K562 (cell line): ENCODE measurements around the gene HOXA10. TPM values are rescaled to one million over a fixed set of nuclear protein-coding genes. Genes with fewer than 3 reads are reported as not detected.

Experiments
- ATAC-seq: fragments of 200-7000 bp; cut with Tn5 transposase; 3 replicates; pipeline ENCODE4 v1.9.1; 2020; ENCODE audit warnings: moderate library complexity
- BruUV-seq: library from RNA; stranded (reverse); fragments of 400-500 nt; replicated peaks from 2 replicates; lab custom pipeline; 2021; lab: Mats Ljungman, UMichigan
- CTCF ChIA-PET: fragments of 300-600 bp; formaldehyde crosslinking; extraction: SDS; loops from one replicate; lab custom pipeline; 2021; ENCODE audit warnings: low intra/inter-chr PET ratio; lab: Yijun Ruan, JAX
- POLR2A ChIA-PET: fragments of 300-600, 350-650 bp; sonication (Branson Sonifier 250); formaldehyde crosslinking; extraction: SDS; loops from one replicate; lab custom pipeline; 2021; ENCODE audit warnings: antibody characterized with exemption, inconsistent platforms; lab: Yijun Ruan, JAX
- DNase-seq, 4 experiments: peaks; one replicate each; pipeline versions ENCODE4 v3.0.0 to v3.0.0-alpha.2; 2011 to 2018; ENCODE audit warnings: low spot score in 3 of 4, mixed read lengths in 3 of 4; ENCODE audit errors: extremely low read depth in 1 of 4
- FAIRE-seq: peaks from 2 replicates; lab custom pipeline; 2011; peaks lifted over from hg19 to GRCh38; lab: Jason Lieb, UNC
- H2AFZ ChIP-seq: 2 replicates; pipeline ENCODE4 v1.6.0; 2011; ENCODE audit warnings: low read depth, low read length, control low read depth, inconsistent platforms
- H3K27ac ChIP-seq: fragments of 200-600 bp; 3 replicates; pipeline ENCODE4 v1.8.0; 2011; ENCODE audit warnings: low read depth, mild to moderate bottlenecking, control low read depth, inconsistent platforms, low read length, moderate library complexity, mixed read lengths; ENCODE audit errors: extremely low read depth
- H3K27me3 ChIP-seq, 2 experiments: fragments of 300-600 bp in 1 of 2; 2 replicates in 1 of 2; 3 replicates in 1 of 2; pipeline versions ENCODE4 v1.6.0 to v1.8.0; 2011; ENCODE audit warnings: inconsistent platforms in 2 of 2, low read length in 2 of 2, mild to moderate bottlenecking in 1 of 2, mixed read lengths in 1 of 2, moderate library complexity in 1 of 2; ENCODE audit not compliant: control insufficient read depth in 2 of 2, insufficient read depth in 2 of 2
- H3K36me3 ChIP-seq: fragments of 300-600 bp; 3 replicates; pipeline ENCODE4 v1.8.0; 2011; ENCODE audit warnings: mild to moderate bottlenecking, low read length, inconsistent platforms; ENCODE audit not compliant: control insufficient read depth, insufficient read depth
- H3K4me1 ChIP-seq, 2 experiments: fragments of 200-600 bp in 1 of 2; replicated peaks in 1 of 2; 2 replicates in 1 of 2; 3 replicates in 1 of 2; pipeline versions ENCODE4 v1.5.1 to v1.8.0; 2011; ENCODE audit warnings: inconsistent platforms in 2 of 2, low read length in 2 of 2, mild to moderate bottlenecking in 1 of 2, mixed read lengths in 1 of 2, moderate library complexity in 1 of 2; ENCODE audit not compliant: control insufficient read depth in 2 of 2, insufficient read depth in 2 of 2
- H3K4me2 ChIP-seq: 2 replicates; pipeline ENCODE4 v1.6.1; 2011; ENCODE audit warnings: low read length, control low read depth, inconsistent platforms, mixed read lengths; ENCODE audit not compliant: insufficient read depth
- H3K4me3 ChIP-seq: fragments of 200-600 bp; sonication (generic), shearing (Covaris generic); 2 replicates; pipeline ENCODE4 v1.5.1; 2016; ENCODE audit warnings: control low read depth, inconsistent platforms
- H3K79me2 ChIP-seq: fragments of 200-600 bp; 3 replicates; pipeline ENCODE4 v1.8.0; 2011; ENCODE audit warnings: low read length, inconsistent platforms; ENCODE audit not compliant: control insufficient read depth, insufficient read depth
- H3K9ac ChIP-seq, 2 experiments: 2 replicates each; pipeline versions ENCODE4 v1.6.0 to v1.6.1; 2011; ENCODE audit warnings: low read depth in 2 of 2, low read length in 2 of 2, control low read depth in 1 of 2, inconsistent platforms in 1 of 2, mild to moderate bottlenecking in 1 of 2, mixed read lengths in 1 of 2; ENCODE audit not compliant: insufficient read depth in 1 of 2
- H3K9me1 ChIP-seq: one replicate; pipeline ENCODE4 v1.6.0; 2011; ENCODE audit warnings: inconsistent platforms, mild to moderate bottlenecking, low read length, moderate library complexity; ENCODE audit not compliant: control insufficient read depth, insufficient read depth
- H3K9me3 ChIP-seq: replicated peaks from 2 replicates; pipeline ENCODE4 v1.5.1; 2011; ENCODE audit warnings: low read depth, low read length, inconsistent platforms; ENCODE audit not compliant: control insufficient read depth, insufficient read depth
- H4K20me1 ChIP-seq: replicated peaks from 2 replicates; pipeline ENCODE4 v1.6.1; 2011; ENCODE audit warnings: low read length, inconsistent platforms, mixed read lengths; ENCODE audit not compliant: control insufficient read depth, insufficient read depth
- GATAD2A ChIP-seq: fragments of 450-650 bp; IDR thresholded peaks from 2 replicates; pipeline ENCODE4 v1.6.1; 2017
- MEF2D ChIP-seq: conservative IDR thresholded peaks from 2 replicates; pipeline ENCODE4 v1.6.1; 2016; ENCODE audit warnings: low read depth, missing genetic modification characterization, missing compliant biosample characterization
- MXI1 ChIP-seq: IDR thresholded peaks from 2 replicates; pipeline ENCODE4 v1.6.1; 2011; ENCODE audit warnings: low read depth, mild to moderate bottlenecking, improper control_type of control experiment, low read length
- NFATC3 ChIP-seq: fragments of 450-650 bp; IDR thresholded peaks from 2 replicates; pipeline ENCODE4 v1.6.1; 2017; ENCODE audit warnings: mild to moderate bottlenecking
- RBFOX2 ChIP-seq: fragments of 200-400 bp; formaldehyde crosslinking; IDR thresholded peaks from 2 replicates; pipeline ENCODE4 v1.6.1; 2017; ENCODE audit warnings: low read depth, mild to moderate bottlenecking, low read length, moderate library complexity
- THRAP3 ChIP-seq: fragments of 450-650 bp; IDR thresholded peaks from 2 replicates; pipeline ENCODE4 v1.6.1; 2016; ENCODE audit warnings: mild to moderate bottlenecking, inconsistent platforms, borderline replicate concordance
- U2AF2 ChIP-seq: fragments of 200-400 bp; formaldehyde crosslinking; optimal IDR thresholded peaks from 2 replicates; pipeline ENCODE3; 2017; ENCODE audit warnings: low read depth, mild to moderate bottlenecking, low read length
- WGBS: fragments of 100-300 bp; shearing (Covaris generic); methylation state at CpG from one replicate; pipeline ENCODE4 v1.1.6; 2016; ENCODE audit warnings: low coverage, mixed read lengths; ENCODE audit not compliant: insufficient coverage; ENCODE audit errors: missing lambda C conversion rate; 5-methylcytosine and 5-hydroxymethylcytosine counted together
- in situ Hi-C: fragments of 300-500 bp; cut with MboI; formaldehyde crosslinking; loops from 4 replicates; pipeline ENCODE4 v1.15.0; 2018; ENCODE audit warnings: inconsistent platforms, mixed read lengths
- intact Hi-C: fragments of 100-400 bp; cut with micrococcal nuclease; formaldehyde crosslinking; loops from 2 replicates; pipeline ENCODE4 v1.14.2; 2022
- polyA plus RNA-seq, 8 experiments: library from polyadenylated mRNA; depleted of rRNA in 4 of 8; stranded (reverse) in 5 of 8; unstranded in 3 of 8; fragments of >200 nt; fragmentation: Nextera tagmentation in 2 of 8; fragmentation: Illumina TruSeq in 1 of 8; extraction: Ambion mirVana in 2 of 8; extraction: Trizol in 1 of 8; gene quantifications; 2 replicates each; pipeline versions ENCODE4 v1.2.1 to v1.2.3, GENCODE V29; 2011 to 2014; ENCODE audit warnings: inconsistent platforms in 1 of 8, missing spikeins in 1 of 8
- total RNA-seq, 7 experiments: library from RNA; depleted of rRNA in 6 of 7; stranded (reverse); fragments of >200 nt in 6 of 7; fragmentation: Illumina TruSeq in 2 of 7; extraction: Trizol in 2 of 7; gene quantifications; 2 replicates each; pipeline versions ENCODE4 v1.2.1 to v1.2.3, GENCODE V29; 2011 to 2021; ENCODE audit warnings: low replicate concordance in 1 of 7

HOXA10 gene
- total and polyA plus RNA-seq, 9 of the 15 experiments (the other 6 are each of a cell fraction or from before 2014, with no cell fraction given), result not detected

DNA sequence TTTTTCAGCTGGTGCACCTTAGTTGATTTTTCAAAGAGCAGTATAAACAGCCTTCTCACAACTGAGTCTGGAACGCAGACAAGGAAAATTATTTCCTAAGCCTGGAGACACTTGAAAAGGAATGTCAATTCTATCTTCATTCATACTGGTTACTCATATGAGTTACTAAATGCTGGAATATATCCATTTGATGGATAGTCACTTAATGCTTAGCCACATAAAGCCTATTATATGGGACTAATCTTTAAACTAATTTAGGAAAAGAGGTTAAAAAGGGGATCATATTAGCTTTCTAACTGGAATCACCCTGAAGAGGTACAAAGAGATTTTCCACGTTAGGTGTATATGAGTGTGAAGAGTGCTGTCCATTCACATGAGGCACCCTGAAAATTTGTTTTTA is 41.9 kb downstream of the HOXA10 start:
- in situ Hi-C loops, result no loop called here
- Histone ChIP-seq H3K4me2 (no peak overlapping the region), H3K9me3 (no peaks in the 10 kb centered on the region), H4K20me1 (no peaks in the 10 kb centered on the region; the same call in 1 of the 2 replicates), H3K36me3 (no peaks in the 10 kb centered on the region), H3K4me1 (peaks cover 0 to 7% of the 10 kb centered on the region in 2 experiments; a peak in 1 of 5 replicates), H3K9ac (no peak overlapping the region), H3K27me3 (peaks cover 20 to 31% of the 10 kb centered on the region in 2 experiments), H3K9me1 (no peaks in the 10 kb centered on the region), H2AFZ (no peak overlapping the region), H3K27ac (no peak overlapping the region), H3K79me2 (no peaks in the 10 kb centered on the region), H3K4me3 (no peak overlapping the region)
- DNase-seq (no peak), FAIRE-seq (no peak), ATAC-seq (no peak)
- BruUV-seq, result no TSS peak
- intact Hi-C loops, result no loop called here
- 6% methylated on average over 2 of the region's 2 CpGs for WGBS
- TF ChIP-seq MXI1 (no peak), NFATC3 (no peak), U2AF2 (no peak), MEF2D (tag) (no peak)
- ChIA-PET CTCF (no interaction called here), POLR2A (no interaction called here)

GRCh38 chr7:27131390-27131819 is 42.7 kb downstream of the HOXA10 start:
- CTCF ChIA-PET, result no interaction called here
- DNase-seq (no peak), ATAC-seq (no peak)
- H3K27ac ChIP-seq, result no peak overlapping the region
- peaks cover 0 to 7% of the 10 kb centered on the region in 2 experiments; a peak in 1 of 5 replicates for H3K4me1 ChIP-seq
- H3K4me3 ChIP-seq, result no peak overlapping the region
- BruUV-seq, result no TSS peak
- H3K9ac ChIP-seq, result no peak overlapping the region
- under 1% methylated on average over 12 of the region's 12 CpGs for WGBS
- H3K9me1 ChIP-seq, result no peaks in the 10 kb centered on the region
- in situ Hi-C loops, result no loop called here
- TF ChIP-seq THRAP3, result no peak
- TF ChIP-seq GATAD2A, result no peak
- TF ChIP-seq RBFOX2, result no peak
- TF ChIP-seq, all 486 proteins: peak for 0
- intact Hi-C loops, result no loop called here
- no peaks in the 10 kb centered on the region; the same call in 1 of the 2 replicates for H4K20me1 ChIP-seq
- POLR2A ChIA-PET, result interaction anchor here (0.7 kb wide), 2 partner anchors 18 to 459 kb away, joined by 3 read pairs; no protein-coding TSS in a partner anchor
- H2AFZ ChIP-seq, result no peak overlapping the region
- H3K79me2 ChIP-seq, result no peaks in the 10 kb centered on the region
- no peaks in the 10 kb centered on the region for H3K9me3 ChIP-seq
- no peaks in the 10 kb centered on the region for H3K36me3 ChIP-seq
- no peak for FAIRE-seq
- H3K27me3 ChIP-seq, result peaks cover 16 to 24% of the 10 kb centered on the region in 2 experiments
- no peak overlapping the region for H3K4me2 ChIP-seq
